ENCODE measurements around the gene TOR1AIP1.

GRCh38 chr1:179883040-179883744 lies 1.1 kb downstream of the TOR1AIP1 start:
- TF ChIP-seq, protein P1, sequence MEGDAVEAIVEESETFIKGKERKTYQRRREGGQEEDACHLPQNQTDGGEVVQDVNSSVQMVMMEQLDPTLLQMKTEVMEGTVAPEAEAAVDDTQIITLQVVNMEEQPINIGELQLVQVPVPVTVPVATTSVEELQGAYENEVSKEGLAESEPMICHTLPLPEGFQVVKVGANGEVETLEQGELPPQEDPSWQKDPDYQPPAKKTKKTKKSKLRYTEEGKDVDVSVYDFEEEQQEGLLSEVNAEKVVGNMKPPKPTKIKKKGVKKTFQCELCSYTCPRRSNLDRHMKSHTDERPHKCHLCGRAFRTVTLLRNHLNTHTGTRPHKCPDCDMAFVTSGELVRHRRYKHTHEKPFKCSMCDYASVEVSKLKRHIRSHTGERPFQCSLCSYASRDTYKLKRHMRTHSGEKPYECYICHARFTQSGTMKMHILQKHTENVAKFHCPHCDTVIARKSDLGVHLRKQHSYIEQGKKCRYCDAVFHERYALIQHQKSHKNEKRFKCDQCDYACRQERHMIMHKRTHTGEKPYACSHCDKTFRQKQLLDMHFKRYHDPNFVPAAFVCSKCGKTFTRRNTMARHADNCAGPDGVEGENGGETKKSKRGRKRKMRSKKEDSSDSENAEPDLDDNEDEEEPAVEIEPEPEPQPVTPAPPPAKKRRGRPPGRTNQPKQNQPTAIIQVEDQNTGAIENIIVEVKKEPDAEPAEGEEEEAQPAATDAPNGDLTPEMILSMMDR (conservative IDR thresholded peaks at IDR 0.05; ENCODE audit: low read depth, low read length): no peak
- no peak for TF ChIP-seq EZH2 (IDR thresholded peaks at IDR 0.05; ENCODE audit: borderline replicate concordance, low read depth, low read length, poor library complexity, severe bottlenecking)
